GM18505 (cell line): ENCODE measurements around the gene PDILT.
"Not testable (repeated sequence)": the region's sequence is repeated elsewhere in the genome, so short reads cannot be mapped to it uniquely, and the experiment has no call there.

Experiments
- ATAC-seq: cut with Tn5 transposase; IDR thresholded peaks from one replicate; pipeline ENCODE4 v1.9.1; 2021; ENCODE audit not compliant: unreplicated experiment
- POLR2A ChIP-seq: IDR thresholded peaks from 4 replicates; pipeline ENCODE4 v1.6.1; 2011; ENCODE audit warnings: borderline replicate concordance; ENCODE audit not compliant: insufficient read depth, insufficient read length; ENCODE audit errors: extremely low read depth

Gene PDILT

DNA sequence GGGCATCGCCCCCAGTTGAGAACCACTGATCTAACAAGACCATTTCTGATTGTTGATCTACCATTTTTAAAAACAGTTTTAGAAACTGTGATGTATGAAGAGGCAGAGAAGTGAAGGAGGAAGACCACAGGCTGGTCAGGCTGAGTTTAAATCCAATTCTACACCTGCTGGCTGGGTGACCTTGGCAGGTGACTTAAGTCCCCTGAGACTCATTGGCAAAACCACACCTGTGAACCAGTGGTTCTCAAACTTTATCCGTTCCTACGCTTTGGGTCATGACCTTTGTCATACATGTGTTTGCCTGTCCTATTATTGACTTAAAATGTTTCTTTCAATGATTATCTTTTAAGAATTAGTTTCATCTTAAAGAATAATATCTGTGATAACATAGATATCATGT lies 79.5 kb downstream of the PDILT start:
- no peak for TF ChIP-seq POLR2A
- ATAC-seq: no peak

DNA sequence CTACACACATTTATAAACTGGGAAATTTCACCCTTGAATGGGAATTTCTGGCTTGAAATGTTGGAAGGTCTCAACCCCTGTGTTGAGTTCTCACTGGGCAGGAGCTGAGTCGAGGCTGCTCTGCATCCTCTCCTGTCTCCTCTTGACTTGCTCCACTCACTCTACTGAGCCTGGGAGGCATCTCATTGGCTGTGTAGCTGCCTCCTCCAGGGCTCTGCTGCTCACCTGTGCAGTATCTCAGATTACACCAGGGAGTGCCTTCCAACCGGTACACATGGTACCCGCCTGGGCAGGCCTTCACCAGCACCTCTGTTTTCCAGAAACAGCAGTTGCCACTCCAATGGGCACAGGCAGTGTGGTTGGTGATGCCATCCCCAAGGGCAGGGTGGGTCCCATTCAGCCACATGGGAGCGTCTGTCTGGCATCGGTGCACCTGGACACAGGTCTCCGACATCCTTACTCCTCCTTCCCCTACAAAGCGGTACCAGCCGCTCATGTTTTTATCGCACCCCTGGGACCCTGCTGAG lies 80.9 kb downstream of the PDILT start:
- no peak for ATAC-seq
- no peak for TF ChIP-seq POLR2A

DNA sequence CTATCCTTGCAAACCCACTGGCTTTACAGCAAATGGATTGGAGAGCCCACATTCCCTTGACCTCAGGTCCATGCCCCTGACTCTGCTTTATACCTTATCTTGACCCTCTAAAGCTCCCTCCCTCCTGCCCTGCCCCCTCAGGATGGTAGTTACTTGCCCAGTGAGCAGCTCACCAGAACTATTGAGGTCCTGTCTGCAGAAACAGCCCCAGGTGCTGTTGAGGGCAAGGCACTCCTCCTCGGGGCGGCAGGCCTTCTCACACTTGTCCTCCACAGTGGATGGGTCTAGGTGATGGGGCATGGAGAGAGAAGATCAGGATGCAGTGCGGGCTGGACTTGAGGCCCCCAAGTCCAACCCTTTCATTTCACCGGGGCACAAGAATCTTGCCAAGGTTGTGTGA lies 81.8 kb downstream of the PDILT start:
- no peak for ATAC-seq
- TF ChIP-seq POLR2A: no peak

DNA sequence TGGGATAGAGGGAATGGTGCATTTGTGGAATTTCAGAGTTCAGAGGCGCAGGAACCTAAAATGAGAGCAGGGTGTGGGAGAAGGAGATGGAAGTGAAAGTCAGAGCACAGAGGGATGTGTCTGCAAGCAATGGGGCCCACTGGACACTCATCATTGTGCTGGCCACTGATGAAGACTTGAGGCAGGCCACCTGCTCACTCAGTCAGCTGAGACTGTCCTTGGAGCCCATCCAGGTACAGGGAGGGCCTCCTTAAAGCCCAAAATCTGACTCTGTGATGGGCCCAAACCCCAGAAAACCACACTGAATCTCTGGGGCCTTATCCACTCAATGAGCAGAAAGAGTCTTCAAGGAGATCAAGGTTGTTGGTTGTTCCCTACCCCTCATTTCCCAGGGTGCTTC lies 82.9 kb downstream of the PDILT start:
- TF ChIP-seq POLR2A: no peak
- ATAC-seq: no peak

DNA sequence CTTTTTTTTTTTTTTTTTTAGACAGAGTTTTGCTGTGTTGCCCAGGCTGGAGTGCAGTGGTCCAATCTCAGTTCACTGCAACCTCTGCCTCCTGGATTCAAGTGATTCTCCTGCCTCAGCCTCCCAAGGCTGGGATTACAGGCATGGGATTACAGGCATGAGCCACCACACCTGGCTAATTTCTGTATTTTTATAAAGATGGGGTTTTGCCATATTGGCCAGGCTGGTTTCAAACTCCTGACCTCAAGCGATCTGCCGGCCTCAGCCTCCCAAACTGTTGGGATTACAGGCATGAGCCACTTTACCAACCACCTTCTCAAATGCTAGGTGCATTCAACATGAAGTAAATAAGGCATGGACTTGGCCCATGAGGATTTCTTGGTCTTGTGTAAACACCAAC lies 83.5 kb downstream of the PDILT start:
- ATAC-seq: not testable (repeated sequence)

DNA sequence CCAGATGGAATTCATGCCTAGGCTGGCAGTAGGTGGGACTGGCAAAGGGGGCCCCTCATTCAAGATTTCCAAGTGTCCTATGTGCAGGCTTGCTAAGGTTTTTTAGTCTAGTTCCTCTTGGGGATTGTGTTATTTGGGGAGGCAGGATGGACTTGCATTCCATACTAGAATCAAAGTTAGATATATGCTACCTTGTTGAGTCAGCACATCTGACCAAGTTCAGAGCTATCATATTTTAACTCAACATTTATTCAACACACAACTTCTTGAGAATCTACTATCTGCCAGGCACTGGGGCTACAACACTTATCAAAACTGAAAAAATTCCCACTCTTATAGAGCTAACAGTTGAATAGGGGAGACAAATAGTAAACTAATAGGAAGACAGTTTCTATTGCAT lies 83.9 kb downstream of the PDILT start:
- no peak for TF ChIP-seq POLR2A
- ATAC-seq: no peak

DNA sequence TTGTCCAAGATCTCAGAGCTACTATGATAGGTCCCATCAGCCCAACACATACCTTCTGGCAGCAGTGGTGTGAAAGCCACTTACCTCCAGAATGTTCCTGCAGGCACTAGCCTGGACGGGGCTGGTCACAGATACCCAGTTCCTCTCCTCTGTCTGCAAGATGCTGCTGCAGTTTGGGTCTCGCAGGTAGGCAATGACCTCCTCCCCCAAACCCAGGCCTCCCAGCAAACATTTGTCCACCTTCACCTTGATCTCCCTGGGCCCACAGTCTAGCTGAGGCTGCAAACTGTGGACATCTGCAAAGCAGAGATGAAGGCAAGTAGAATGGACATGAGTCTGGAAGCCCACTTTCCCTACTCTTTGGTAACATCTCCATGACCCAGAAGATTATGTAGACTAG lies 84.4 kb downstream of the PDILT start:
- ATAC-seq: no peak
- no peak for TF ChIP-seq POLR2A

DNA sequence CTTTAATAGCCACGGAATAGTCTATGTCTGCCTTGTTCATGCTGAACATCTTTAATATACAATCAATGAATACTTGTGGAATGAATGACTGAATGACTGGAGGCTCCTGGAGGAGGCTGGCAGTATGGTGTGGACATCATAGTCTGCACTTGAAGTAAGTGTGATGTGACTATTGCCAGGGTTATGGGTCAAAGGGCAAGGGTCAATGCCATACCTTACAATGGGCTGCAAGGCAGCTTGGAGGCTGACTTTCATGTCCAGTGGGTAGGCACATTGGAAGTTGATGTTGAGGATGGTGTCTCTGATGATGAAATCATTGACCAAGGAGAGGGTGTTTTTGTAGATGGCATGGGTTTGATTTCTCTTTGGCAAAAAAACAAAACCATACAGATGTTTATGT lies 85.1 kb downstream of the PDILT start:
- no peak for ATAC-seq
- TF ChIP-seq POLR2A: no peak

DNA sequence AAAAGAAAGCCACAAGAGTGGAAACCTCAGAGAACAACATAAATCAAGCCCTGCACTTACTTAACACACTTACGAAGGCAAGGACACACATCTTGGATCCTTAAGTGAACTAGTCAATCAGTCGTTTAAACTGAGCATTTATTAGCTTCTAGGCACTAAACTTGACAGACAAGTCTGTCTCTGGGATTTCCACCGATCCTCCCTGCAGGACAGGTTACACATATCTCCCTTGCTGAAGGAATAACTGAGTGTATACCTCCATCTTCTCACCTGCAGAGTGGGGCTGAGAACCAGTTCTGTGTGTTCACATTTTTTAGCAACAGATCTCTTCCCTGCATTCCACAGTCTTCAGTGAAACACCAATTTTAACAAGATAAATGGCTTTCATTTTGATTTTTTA lies 86.1 kb downstream of the PDILT start:
- no peak for ATAC-seq
- no peak for TF ChIP-seq POLR2A

DNA sequence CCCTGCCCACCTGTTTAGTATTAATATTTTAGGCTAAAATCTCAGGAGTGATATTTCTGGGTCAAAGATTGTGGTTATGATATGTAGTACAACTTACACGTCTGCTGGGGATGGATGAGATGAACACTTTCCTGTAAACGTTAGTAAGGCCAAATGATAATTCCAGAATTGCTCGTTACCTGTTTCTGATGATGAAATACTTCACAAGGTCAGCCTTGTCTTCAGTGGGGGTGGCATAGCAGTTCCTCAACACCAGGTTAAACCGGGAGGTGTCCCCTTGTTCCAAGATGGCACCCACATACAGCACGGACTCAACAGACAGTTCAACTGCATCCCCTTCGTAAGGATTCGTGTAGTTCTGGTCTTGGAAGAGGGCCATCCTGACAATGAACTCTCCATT lies 86.5 kb downstream of the PDILT start:
- no peak for TF ChIP-seq POLR2A
- no peak for ATAC-seq

DNA sequence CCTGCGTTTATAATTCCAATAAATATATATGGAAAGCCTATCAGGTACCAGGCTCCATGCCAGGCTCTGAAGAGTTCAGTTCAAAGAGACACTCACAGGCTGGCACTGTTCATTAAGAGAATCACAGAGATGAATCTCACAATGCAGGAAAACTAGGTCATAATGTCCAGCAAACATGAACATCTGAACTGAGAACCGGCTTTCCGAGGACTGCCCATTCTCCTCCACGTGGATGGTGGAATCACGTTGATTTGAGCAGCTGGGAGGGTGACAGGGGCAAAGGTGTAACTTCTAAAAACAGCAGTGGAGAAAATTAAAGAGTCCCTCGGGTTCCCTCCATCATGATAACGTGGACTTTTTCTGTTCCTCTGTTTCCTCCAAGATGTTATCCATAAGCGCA lies 87.4 kb downstream of the PDILT start:
- ATAC-seq: no peak
- TF ChIP-seq POLR2A: no peak

DNA sequence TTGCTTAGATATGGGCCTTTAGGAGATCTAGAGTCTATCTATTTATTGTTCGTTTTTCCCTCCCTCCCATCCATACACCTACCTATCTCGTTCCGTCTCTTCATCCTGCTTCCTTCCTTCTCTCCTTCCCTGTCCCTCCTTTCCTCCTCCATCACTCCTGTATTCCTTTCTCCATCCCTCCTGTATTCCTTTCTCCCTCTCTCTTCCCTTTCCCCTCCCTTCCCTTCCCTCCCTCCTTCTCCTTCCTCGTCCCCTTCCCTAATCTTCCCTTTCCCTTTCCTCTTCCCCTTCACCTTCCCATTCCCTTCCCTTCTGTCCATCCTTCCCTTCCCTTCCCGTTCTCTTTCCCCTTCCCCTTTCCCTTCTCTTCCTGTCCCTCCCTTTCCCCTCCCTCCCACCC lies 87.8 kb downstream of the PDILT start:
- ATAC-seq: no peak
- TF ChIP-seq POLR2A: no peak

DNA sequence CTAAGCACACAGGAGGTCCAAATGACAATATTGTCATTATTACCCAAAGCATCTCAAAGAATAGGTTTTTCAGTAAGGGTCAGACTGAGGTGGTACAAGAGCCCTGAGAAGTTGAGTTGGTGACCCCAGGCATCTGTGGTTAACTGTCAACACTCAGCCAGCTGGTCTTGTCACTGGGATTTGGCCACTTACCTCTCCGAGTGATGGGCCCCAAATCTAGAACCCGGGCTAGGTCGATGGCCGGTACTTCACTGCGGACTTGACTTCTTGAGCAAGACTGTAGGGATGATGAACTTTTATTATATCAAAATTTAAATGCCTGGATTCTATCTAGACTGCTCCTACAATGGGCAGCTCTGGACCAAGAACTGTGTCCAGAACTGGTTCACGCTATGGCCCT lies 88.8 kb downstream of the PDILT start:
- TF ChIP-seq POLR2A: no peak
- no peak for ATAC-seq

DNA sequence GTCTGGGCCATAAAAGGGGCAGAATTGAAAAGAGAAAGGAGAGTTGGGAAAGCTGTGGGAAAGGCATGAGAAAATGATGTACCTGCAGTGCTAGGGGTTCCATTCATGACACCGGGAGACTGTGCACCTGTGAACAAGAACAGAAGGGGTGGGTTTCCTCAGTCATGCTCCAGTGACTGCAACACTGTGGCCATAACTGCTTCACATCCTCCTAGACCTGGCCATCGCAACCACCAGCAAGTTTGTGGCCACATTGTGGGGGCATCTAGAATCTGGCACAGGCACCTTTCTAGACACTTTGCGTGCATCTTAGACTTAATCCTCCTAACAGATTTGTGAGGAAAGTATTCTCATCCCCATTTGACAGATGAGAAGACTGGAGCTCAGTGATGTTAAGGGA lies 90.0 kb downstream of the PDILT start:
- no peak for TF ChIP-seq POLR2A
- ATAC-seq: no peak

DNA sequence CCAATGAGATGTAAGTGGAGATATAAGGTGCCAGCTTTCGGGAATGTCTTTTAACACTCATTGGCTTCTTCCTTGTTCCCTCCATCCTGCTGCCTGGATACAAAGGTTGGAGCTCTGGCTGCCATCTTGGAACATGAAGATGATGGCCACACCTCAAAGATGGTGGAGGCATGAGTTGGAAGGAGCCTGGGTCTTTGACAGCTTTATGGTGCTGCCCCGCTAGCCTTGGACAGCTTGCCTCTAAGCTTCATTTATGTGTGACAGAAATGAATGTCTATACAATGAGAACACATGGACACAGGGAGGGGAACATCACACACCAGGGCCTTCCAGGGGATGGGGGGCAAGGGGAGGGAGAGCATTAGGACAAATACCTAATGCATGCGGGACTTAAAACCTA lies 90.8 kb downstream of the PDILT start:
- ATAC-seq: no peak
- no peak for TF ChIP-seq POLR2A

DNA sequence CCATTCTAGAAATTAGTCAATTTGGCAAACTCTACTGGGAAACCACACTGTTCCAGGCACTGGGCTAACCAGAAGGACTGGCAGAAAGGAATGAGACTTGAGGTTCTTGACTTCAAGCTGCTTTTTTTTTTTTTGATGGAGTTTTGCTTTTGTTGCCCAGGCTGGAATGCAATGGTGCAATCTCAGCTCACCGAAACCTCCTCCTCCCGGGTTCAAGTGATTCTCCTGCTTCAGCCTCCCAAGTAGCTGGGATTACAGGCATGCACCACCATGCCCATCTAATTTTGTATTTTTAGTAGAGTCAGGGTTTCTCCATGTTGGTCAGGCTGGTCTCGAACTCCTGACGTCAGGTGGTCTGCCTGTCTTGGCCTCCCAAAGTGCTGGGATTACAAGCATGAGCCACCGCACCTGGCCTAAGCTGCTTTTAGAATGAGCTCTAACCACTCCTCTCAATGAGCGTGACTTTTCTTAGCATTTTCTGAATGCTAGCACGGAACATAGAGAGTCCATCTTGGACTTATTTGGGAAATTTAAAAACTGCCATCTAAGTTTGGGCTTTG lies 91.9 kb downstream of the PDILT start:
- not testable (repeated sequence) for ATAC-seq
